GM15510 (cell line): ENCODE results near the gene BCAS3.

Source experiments
- POLR2A ChIP-seq: IDR thresholded peaks from 3 replicates; pipeline ENCODE4 v1.6.1; 2011; ENCODE audit warnings: borderline replicate concordance; ENCODE audit not compliant: insufficient read length; ENCODE audit errors: extremely low read depth

The BCAS3 gene

DNA sequence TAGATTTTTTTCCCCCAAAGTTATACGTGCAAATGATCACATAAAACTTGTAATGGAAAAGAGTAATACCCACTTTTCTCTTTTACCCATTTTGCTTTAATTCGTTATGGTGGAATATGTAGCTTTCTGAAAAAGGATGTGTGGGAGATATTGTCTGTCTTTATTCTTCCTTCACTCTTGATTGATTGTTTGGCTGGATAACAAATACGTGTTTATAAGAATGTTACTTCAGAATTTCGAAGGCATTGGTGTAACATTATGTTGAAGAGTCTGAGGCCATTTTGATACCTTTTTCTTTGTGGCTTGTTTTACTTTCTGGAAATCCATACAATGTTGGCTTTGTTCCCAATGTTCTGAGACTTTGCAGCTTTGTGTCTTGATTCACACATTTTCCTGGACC is 71.4 kb downstream of the BCAS3 start:
- no peak for TF ChIP-seq POLR2A

DNA sequence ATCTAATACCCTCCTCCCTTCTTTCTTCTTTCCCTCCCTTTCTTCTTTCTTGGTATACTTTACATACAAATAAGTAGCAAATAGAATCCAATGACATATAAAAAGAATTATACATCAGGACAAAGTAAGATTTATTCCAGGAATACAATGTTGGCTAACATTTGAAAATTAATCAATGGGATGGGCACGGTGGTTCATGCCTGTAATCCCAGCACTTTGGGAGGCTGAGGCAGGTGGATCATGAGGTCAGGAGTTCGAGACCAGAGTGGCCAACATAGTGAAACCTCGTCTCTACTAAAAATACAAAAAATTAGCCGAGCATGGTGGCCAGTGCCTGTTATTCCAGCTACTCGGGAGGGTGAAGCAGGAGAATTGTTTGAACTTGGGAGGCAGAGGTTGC is 72.1 kb downstream of the BCAS3 start:
- no peak for TF ChIP-seq POLR2A

DNA sequence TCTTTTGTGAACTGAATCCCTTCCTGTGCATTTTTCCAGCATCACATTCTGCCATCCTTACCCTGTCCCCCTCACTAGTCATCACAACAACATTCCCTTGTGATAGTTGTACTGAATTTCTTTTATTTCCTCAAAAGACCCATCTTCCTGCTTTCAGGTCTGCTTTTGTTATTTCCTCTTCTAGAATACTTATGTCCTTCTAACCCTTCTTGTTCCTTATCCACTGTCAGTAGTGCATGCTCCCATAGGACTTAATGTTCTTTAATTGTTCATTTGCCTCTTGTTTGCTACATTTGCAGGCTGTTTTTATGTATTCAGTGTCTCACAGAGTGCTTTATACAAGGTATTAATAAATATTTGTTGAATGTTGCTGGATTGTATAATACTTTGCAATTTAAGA is 73.0 kb downstream of the BCAS3 start:
- TF ChIP-seq POLR2A: no peak

DNA sequence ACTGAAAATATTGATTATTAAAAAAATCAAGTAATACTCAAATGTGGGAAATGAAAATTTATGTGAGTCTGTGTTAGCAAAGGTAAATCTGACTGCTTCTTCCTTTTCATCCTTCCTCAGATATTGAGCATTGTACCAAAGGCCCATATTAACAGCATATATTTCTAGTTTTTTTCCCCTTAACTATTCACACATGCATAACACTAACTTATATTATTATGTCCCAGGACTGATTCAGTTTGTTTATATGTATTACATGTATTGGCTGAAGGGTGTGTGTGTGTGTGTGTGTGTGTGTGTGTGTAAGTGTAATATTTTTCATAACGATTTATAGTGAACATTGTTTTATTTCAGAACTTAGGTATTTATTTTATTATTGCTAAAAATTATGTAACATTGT is 74.2 kb downstream of the BCAS3 start:
- no peak for TF ChIP-seq POLR2A

DNA sequence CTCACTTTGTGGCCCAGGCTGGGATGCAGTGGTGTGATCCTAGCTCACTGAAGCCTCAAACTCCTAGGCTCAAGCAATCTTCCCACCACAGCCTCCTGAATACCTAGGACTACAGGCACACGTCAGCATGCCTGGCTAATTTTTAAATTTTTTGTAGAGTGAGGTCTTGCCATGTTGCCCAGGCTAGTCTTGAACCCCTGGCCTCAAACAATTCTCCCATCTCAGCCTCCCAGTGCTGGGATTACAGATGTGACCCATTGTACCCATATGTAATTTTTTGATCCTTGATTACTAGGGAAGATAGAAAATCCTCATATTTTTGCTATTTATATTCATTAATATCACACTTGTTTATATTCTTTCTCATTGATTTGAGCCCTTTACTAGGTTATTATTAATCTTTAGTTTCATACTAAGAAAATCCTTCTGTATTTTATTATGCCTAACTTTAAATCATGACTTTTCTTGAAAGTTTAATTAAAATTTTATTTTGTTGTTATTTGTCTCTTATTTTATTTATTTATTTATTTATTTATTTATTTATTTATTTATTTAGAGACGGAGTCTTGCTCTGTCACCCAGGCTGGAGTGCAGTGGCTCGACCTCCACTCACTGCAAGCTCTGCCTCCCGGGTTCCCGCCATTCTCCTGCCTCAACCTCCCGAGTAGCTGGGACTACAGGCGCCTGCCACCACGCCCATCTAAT is 75.4 kb downstream of the BCAS3 start:
- TF ChIP-seq POLR2A: no peak

DNA sequence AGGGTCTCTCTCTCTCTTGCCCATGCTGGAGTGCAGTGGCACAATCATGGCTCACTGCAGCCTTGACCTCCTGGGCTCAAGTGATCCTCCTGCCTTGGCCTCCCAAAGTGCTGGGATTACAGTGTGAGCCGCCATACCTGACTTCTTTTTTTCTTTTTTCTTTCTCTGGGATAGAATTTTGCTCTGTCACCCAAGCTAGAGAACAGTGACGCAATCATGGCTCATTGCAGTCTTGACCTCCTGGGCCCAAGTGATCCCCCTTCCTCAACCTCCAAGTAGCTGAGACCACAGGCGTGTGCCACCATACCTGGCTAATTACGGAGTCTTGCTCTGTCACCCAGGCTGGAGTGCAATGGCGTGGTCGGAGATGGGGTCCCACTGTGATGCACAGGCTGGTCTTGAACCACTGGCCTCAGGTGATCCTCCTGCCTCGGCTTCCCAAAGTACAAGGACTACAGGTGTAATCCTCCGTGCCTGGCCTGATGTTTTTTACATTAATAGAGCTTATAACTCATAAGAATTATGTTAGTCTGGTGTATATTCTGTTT is 76.5 kb downstream of the BCAS3 start:
- no peak for TF ChIP-seq POLR2A

DNA sequence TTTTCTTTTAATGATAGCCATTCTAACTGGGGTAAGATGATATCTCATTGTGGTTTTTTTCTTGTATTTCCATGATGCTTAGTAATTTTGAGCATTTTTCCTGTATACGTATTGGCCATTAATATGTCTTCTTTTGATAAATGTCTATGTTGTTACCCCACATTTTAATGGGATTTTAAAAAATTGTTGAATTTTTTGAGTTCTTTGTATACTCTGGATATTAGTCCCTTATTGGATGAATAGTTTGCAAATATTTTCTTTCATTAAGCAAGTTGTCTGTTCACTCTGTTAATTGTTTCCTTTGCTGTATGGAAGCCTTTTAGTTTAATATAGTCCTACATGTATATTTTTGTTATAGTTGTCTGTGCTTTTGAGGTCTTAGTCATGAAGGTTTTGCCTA is 79.8 kb downstream of the BCAS3 start:
- no peak for TF ChIP-seq POLR2A

DNA sequence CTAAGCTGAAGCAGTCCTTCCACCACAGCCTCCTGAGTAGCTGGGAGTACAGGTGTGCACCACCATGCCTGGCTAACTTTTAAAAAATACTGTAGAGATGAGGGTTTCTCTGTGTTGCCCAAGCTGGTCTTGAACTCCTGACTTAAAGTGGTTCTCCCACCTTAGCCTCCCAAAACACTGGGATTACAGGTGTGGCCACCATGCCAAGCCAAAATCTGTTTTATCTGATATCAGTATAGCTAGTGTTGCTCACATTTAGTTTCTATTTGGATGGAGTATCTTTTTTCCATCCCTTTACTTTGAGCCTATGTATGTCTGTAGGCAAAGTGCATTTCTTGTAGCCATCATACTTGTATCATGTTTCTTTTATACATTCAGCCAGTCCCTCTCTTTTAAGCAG is 82.1 kb downstream of the BCAS3 start:
- TF ChIP-seq POLR2A: no peak

DNA sequence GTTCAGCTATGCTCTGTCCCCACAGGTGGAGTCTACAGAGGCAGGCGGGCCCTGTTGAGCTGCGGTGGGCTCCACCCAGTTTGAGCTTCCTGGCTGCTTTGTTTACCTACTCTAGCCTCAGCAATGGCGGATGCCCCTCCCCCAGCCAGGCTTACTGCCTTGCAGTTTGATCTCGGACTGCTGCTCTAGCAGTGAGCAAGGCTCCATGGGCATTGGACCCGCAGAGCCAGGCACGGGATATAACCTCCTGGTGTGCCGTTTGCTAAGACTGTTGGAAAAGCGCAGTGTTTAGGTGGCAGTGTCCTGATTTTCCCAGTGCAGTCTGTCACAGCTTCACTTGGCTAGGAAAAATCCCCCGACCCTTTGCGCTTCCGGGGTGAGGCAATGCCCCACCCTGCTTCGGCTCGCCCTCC is 89.1 kb downstream of the BCAS3 start:
- no peak for TF ChIP-seq POLR2A

DNA sequence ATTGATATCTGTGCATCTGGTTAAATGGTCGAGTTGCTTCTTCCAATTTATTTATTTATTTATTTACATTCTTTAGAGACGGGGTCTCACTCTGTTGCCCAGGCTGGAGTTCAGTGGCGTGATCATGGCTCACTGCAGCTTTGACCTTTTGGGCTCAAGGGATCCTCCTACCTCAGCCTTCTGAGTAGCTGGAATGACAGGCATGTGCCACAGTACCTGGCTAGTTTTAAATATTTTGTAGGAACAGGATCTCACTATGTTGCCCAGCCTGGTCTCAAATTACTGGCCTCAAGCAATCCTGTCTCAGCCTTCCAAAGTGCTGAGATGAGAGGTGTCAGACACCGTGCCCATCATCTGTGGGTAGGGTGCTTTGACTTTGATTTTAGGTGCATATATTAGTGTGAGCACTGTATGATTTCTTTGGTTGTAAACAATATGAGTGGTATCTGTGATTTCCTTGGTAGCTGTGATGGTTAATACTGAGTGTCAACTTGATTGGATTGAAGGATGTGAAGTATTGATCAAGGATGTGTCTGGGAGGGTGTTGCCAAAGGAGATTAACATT is 90.2 kb downstream of the BCAS3 start:
- TF ChIP-seq POLR2A: no peak

DNA sequence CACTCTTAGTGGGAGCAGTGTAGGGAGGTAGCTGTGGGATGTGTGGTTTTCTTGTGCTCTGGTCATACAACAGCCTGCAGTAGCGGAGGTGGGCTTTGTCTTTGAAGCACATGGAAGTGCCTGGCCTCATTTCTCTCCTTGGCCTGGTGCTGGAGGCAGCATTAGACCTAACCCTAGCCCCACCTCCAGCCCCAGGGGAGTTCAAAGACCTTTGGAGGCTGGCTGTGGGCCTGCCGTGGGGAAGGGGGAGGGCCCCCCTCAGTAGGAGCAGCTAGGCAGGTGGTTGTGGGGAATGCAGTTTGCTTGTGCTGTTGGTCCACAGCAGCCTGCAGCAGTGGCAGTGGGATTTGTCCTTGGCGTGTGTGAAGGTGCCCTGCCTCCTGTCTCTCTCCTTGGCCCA is 91.7 kb downstream of the BCAS3 start:
- no peak for TF ChIP-seq POLR2A

DNA sequence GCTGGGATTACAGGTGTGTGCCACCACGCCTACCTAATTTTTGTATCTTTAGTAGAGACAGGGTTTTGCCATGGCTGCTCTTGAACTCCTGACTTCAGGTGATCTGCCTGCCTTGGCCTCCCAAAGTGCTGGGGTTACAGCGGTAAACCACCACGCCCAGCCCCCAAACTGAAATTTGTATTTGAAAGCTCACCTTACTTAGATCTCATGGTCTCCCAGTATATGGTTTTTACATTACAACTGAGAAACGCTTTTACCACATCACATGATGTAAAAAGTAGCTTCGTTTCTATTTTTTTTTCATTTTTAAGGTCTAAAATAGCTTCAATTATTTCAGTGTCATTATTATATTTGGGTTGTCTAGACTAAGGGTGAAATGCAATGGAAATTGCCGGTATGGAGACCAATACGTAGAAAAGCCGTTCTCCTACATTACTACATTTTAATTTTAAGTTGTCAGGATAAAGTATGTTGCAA is 93.3 kb downstream of the BCAS3 start:
- TF ChIP-seq POLR2A: no peak

DNA sequence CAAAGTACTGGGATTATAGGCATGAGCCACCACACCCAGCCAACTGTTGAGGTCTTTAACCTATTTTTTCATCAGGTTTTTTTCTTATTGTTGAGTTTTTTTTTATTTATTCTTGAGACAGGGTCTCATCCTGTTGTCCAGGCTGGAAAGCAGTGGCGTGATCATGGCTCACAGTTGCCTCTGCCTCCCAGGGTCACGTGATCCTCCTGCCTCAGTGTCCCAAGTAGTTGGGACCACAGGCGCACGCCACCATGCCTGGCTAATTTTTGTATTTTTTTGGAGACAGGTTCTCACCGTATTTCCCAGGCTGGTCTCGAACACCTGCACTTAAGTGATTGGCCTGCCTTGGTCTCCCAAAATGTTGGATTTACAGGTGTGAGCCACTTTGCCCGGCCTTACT is 95.9 kb downstream of the BCAS3 start:
- TF ChIP-seq POLR2A: no peak

DNA sequence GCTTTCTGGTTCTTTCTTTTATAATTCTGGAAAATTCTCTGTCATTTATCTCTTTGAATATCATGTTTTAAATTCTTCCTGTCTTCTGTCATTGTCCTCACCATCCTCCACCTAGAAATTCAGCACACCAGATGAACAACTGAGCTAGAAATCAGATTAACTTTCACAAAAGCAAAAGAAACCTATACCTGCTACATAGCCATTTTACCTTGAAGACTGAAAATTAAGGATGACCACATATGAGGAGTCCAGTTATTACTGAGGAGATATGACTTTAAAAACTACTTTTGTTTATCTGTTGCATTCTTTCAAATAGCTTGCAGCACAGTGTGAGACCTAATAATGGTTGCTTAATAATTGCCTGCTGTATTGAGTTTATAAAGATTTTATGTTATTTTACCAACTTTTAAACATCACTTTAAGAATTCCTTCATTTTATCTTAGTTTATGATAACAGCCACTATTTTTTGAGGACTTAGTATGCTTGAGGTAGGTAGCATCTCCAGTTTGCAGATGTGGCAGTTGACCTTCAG is 104.3 kb downstream of the BCAS3 start:
- no peak for TF ChIP-seq POLR2A

DNA sequence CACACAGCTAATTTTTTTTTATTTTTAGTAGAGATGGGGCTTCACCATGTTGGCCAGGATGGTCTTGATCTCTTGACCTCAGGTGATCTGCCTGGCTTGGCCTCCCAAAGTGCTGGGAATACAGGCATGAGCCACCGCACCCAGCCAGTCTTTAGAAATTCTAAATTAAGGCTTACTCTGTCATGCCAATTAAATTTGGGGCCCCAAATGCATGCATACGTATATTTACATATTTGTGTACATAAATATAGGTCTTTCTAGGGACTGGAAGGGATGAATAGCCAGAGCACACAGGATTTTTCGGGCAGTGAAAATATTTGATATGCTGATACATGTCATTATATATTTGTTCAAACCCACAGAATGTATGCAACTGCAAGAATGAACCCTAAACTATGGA is 105.1 kb downstream of the BCAS3 start:
- no peak for TF ChIP-seq POLR2A

DNA sequence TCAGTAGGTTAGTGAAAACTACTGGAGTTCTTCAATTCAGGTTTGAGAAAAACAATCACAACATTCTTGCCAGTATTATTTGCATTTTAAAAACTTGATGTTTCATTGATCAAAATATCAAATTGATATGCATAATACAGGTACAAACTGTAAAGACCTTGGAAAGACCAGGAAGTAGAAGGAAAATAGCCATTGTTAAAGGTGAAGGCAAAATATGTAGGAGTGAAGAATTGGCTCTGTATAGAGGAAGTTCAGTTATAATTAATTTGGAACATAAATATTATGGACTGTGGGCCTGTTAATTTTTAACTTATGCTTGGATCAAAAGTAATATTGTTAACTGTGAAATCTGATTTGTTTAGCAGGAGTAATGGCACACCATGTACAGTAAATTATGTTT is 112.6 kb downstream of the BCAS3 start:
- no peak for TF ChIP-seq POLR2A
